ENCODE data around the gene SMAD5. TPM values are rescaled to one million over a fixed set of nuclear protein-coding genes. Genes with fewer than 3 reads are reported as not detected.

Gene SMAD5
- total RNA-seq, 1 experiment from 2014 or later, result 46.1 TPM

DNA sequence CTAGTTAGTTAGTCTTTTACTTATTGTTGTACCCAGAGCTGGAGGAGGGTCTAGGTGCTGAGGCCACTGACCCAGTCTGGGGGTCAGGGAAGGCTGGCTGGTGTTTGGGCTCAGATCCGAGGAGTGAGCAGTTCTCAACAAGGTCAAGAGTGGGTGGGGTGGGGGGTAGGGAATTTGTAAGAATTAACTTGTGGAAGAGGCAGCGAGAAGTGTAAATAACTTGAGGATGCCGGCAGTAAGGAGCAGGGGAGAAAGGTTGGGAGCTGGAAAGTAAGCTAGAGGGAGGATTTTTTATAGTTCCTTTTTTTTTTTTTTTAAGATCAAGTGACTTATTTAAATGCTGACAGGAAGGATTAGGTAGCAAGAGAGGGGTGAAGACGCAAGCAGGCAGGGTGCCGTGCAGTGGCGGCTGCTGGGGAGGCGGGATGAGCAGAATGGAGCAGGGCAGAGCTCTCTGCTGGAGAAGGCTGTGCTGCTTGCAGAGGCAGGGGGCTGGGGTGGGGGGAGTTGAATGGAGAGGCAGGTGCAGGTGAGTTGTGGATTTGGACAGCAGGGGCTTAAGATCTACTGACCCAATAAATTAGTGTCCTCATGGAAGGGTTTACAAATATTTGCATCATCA lies 95.6 kb downstream of the SMAD5 start:
- DNase-seq (ENCODE audit: low read depth, low spot score), result no peak
- in situ Hi-C loops (cut with HindIII; ENCODE audit: low pct_unique_long_range_greater_than_20kb, low sequenced_read_pairs), result no loop called here

DNA sequence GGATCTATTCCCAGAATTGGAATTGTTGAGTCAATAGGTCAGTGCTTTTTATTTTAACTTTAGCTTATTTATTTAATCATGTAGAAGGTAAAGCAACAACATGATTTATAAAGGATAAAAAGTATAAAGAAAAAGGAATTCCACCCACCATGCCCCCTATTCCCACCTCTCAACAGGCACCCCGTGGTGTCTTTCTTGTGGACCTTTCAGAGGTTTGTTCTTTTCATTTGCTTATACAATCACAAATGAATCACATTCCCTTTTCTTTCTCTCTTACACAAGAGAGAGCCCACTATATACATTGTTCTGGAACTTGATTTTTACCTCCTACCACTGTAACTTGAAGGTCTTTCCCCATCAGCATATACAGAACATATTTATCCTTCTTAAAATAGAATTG lies 97.5 kb downstream of the SMAD5 start:
- in situ Hi-C loops (cut with HindIII; ENCODE audit: low pct_unique_long_range_greater_than_20kb, low sequenced_read_pairs), result no loop called here

DNA sequence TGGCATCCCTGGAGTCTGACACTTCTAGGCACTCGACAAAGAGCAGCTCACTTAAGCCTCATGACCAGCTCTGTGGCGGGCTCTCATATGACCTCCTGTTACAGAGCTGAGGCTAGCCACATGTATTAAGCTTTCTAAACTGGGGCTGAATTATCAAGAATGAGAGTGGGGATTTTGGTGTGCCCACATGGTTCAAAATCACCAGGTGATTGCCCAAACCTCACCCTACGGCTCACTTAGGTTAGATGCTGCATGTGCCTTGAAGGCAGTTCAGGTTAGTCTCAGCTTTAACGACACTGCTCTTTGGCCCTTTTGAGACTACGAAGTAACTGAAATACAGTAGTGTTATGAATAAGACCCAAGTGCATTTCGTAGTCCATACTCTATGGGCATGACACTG lies 99.7 kb downstream of the SMAD5 start:
- DNase-seq (ENCODE audit: low read depth, low spot score), result no peak
- in situ Hi-C loops (cut with HindIII; ENCODE audit: low pct_unique_long_range_greater_than_20kb, low sequenced_read_pairs), result no loop called here

More for the DNA sequence above, 97.5 kb downstream of the SMAD5 start:
- no peak for DNase-seq (ENCODE audit: low read depth, low spot score)

Small RNA genes within 50 kb of the gene (small RNA-seq; reads per million reads assigned to genes)
- 0 reads per million in 2 experiments for gene RF02173
- 0 reads per million in 2 experiments for gene RF02175
- 0 reads per million in 2 experiments for gene RF02176

Other genes with a start within 250 kb of the SMAD5 start
- not detected in 2 replicates for gene IL9, start 237.0 kb upstream of the SMAD5 start, total RNA-seq (2014; rRNA removed; shearing (Covaris generic))
- not detected in 2 replicates for gene LECT2, start 177.9 kb upstream of the SMAD5 start, total RNA-seq (2014; rRNA removed; shearing (Covaris generic))
- gene TGFBI, start 103.9 kb upstream of the SMAD5 start, total RNA-seq (2014; rRNA removed; shearing (Covaris generic)), result 304 and 330 TPM in 2 replicates
- not detected in 2 replicates for gene SMIM32, start 60.3 kb downstream of the SMAD5 start, total RNA-seq (2014; rRNA removed; shearing (Covaris generic))
- not detected in 2 replicates for gene TRPC7, start 232.7 kb downstream of the SMAD5 start, total RNA-seq (2014; rRNA removed; shearing (Covaris generic))